Immature natural killer cell (primary cell): Measurements from ENCODE around the gene IDH2. TPM values are rescaled to one million over a fixed set of nuclear protein-coding genes. Genes with fewer than 3 reads are reported as not detected.
A peak's percentile ranks its signal among the peaks of the same experiment; 100 is the strongest.

Experiments
- DNase-seq, 3 donors: peaks; one replicate each; pipeline ENCODE4 v3.0.0; 2022; ENCODE audit warnings: mixed read lengths in 1 of 3
- H3K27ac Mint-ChIP-seq, 6 donors: one replicate each; pipeline ENCODE4 v1.8.0; 2020; ENCODE audit warnings: mixed read lengths in 6 of 6, mild to moderate bottlenecking in 5 of 6, inconsistent platforms in 4 of 6, moderate library complexity in 3 of 6
- H3K27me3 Mint-ChIP-seq, 3 donors: one replicate each; pipeline ENCODE4 v1.8.0; 2020 to 2021; ENCODE audit warnings: low read depth in 3 of 3, mild to moderate bottlenecking in 3 of 3, mixed read lengths in 3 of 3, moderate library complexity in 3 of 3, inconsistent platforms in 1 of 3
- H3K36me3 Mint-ChIP-seq, 3 donors: one replicate each; pipeline ENCODE4 v1.8.0; 2020; ENCODE audit warnings: mixed read lengths in 3 of 3, inconsistent platforms in 2 of 3, mild to moderate bottlenecking in 2 of 3
- H3K4me1 Mint-ChIP-seq, 2 donors: one replicate each; pipeline ENCODE4 v1.8.0; 2020; ENCODE audit warnings: inconsistent platforms in 2 of 2, mild to moderate bottlenecking in 2 of 2, mixed read lengths in 2 of 2, moderate library complexity in 1 of 2
- H3K4me3 Mint-ChIP-seq, 5 donors: one replicate each; pipeline ENCODE4 v1.8.0; 2020; ENCODE audit warnings: mild to moderate bottlenecking in 5 of 5, mixed read lengths in 5 of 5, inconsistent platforms in 3 of 5, moderate library complexity in 3 of 5
- H3K9me3 Mint-ChIP-seq, 6 donors: one replicate each; pipeline ENCODE4 v1.8.0; 2020; ENCODE audit warnings: mild to moderate bottlenecking in 6 of 6, mixed read lengths in 6 of 6, inconsistent platforms in 4 of 6, moderate library complexity in 3 of 6
- polyA plus RNA-seq, 3 donors: library from polyadenylated mRNA; unstranded; fragments of 300-500 nt; fragmentation: Illumina TruSeq; gene quantifications; one replicate each; pipeline ENCODE4 v1.2.3, GENCODE V29; 2021

The IDH2 gene
- polyA plus RNA-seq, 3 donors from 2014 or later: 160 to 330 (median 218) TPM

GRCh38 chr15:90085565-90085964 is 16.7 kb downstream of the IDH2 start:
- Mint-ChIP-seq H3K27ac (peak overlapping the region in 4 of 6 donors; percentile 39 to 62 (median 57)), H3K36me3 (peaks cover 5 to 34% (median 11%) of the 10 kb centered on the region in 3 donors), H3K9me3 (no peaks in the 10 kb centered on the region), H3K4me3 (no peak overlapping the region), H3K27me3 (peaks cover 0 to 2% (median 2%) of the 10 kb centered on the region in 3 donors), H3K4me1 (peaks cover 8 to 11% of the 10 kb centered on the region in 2 donors)
- DNase-seq: no peak

DNA sequence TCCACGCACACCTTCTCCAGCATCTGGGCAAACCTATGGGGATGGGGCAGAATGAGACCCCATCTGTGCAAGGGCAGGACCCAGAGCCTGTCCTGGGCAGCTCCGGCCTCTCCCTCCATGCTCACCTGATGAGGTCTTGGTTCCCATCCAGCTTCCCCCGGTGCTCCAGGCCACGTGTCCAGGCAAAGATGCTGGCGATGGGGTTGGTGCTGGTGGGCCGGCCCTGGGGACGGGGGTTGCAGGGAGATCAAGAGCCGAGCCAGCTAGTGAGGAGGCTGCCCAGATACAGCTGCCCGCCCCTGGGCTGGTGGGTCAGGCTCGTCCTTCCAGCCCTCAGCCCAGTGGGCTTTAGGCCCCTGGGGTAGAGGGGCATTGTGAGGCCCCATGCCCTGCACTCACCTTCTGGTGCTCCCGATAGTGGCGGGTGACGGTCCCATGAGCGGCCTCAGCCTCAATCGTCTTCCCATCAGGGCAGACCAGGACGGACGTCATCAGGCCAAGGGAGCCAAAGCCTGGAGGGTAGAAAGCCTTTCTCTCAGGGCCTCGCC is 17.3 kb downstream of the IDH2 start:
- no peak for DNase-seq
- Mint-ChIP-seq H3K27me3 (peaks cover 0 to 2% (median 2%) of the 10 kb centered on the region in 3 donors), H3K4me3 (no peak overlapping the region), H3K36me3 (peaks cover 5 to 34% (median 11%) of the 10 kb centered on the region in 3 donors), H3K9me3 (no peaks in the 10 kb centered on the region), H3K27ac (peak overlapping the region in 2 of 6 donors; percentile 9 to 39), H3K4me1 (peaks cover 8 to 11% of the 10 kb centered on the region in 2 donors)

- no peak for DNase-seq
- peaks cover 8 to 11% of the 10 kb centered on the region in 2 donors for H3K4me1 Mint-ChIP-seq
- H3K27ac Mint-ChIP-seq: peak overlapping the region in 2 of 6 donors; percentile 34 to 72
- no peak overlapping the region for H3K4me3 Mint-ChIP-seq
- no peaks in the 10 kb centered on the region for H3K9me3 Mint-ChIP-seq
- peaks cover 5 to 30% (median 11%) of the 10 kb centered on the region in 3 donors for H3K36me3 Mint-ChIP-seq
- peaks cover 0 to 2% (median 2%) of the 10 kb centered on the region in 3 donors for H3K27me3 Mint-ChIP-seq
Measured at GRCh38 chr15:90083954-90084607, 18.2 kb downstream of the IDH2 start.

DNA sequence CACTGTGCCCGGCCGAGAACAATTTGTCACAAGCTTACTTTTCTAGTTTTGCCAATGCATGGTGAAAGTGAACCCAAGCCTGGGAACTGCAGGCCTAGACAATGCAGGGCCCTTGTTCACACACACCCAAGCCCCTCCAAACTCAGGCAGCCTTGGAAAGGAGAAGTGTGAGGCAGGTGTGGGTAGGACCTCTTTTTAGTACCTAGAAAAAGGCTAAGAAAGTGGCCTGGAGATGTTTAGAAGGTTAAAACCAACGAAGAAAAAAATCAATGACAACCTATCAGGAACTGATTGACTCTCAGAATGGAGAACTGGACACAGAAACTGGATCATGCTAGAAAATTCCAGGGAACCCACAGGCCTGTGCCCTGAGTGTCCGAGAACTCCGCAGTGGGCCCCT is 18.8 kb downstream of the IDH2 start:
- peaks cover 0 to 2% (median 2%) of the 10 kb centered on the region in 3 donors for H3K27me3 Mint-ChIP-seq
- no peaks in the 10 kb centered on the region for H3K9me3 Mint-ChIP-seq
- peak overlapping the region in 2 of 6 donors; percentile 34 to 72 for H3K27ac Mint-ChIP-seq
- H3K4me3 Mint-ChIP-seq: no peak overlapping the region
- peaks cover 5 to 27% (median 11%) of the 10 kb centered on the region in 3 donors for H3K36me3 Mint-ChIP-seq
- DNase-seq: no peak
- H3K4me1 Mint-ChIP-seq: peaks cover 8 to 11% of the 10 kb centered on the region in 2 donors

DNA sequence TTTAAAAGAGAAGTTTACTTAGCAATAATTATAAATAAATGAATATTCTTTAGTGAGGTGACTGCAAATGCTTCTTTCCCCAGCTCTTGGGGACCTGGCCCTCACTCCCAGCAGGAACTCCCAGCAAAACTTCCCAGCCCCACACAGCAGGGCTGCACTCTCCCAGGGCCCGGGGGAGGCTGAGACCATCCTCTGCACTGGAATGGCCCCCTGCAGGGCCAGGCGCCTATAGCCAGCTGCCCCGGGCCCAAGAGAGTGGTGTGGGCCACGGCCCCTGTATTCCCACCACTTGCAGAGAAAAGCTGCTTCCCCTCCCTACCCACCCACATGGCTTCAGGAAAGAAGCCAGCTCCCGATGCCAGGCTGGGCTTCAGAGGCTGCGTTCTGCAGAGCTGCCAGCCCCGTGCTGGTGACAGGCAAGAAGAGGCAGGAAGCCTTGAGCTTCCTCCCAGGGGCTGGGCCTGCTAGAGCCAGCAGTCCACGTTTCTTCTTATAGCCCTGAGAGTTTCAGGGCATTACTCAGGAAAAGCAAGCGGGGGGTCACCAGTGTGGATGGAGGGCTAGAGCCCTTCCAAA is 20.0 kb downstream of the IDH2 start:
- peak overlapping the region in 4 of 6 donors; percentile 55 to 83 (median 62) for H3K27ac Mint-ChIP-seq

DNA sequence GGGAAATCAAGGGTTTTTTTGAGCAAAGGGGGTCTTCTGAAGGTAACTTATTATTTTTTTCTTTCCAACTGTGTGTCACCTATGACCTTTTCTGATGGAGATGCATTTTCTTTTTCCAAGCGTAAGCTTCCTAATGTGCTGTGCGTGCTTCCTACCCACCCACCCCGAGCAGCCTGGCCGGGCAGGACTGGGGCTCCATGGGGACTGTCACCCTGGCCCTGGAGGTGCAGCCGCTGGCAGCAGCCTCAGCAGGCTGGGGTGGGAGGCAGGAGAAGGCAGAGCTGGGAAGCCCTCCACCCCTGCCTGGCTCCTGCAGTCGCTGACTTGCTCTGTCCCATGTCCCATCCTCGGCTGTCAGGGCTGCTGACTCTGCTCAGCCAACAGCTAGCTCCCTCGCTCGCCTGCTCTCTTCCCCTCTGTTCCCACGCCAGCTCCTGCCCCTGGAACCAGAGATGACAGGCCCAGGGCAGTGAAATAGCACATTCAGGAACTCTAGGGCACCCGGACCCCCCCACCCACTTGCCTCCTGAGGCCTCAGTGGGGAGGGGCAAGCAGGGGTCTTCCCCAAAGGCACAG is 21.4 kb downstream of the IDH2 start:
- Mint-ChIP-seq H3K9me3 (no peaks in the 10 kb centered on the region), H3K36me3 (peaks cover 0 to 14% (median 3%) of the 10 kb centered on the region in 3 donors), H3K4me1 (no peaks in the 10 kb centered on the region), H3K27me3 (peaks cover 0 to 2% (median 0%) of the 10 kb centered on the region in 3 donors), H3K27ac (peak overlapping the region in 4 of 6 donors; percentile 28 to 53 (median 34)), H3K4me3 (peak overlapping the region in 1 of 5 donors; percentile 36)
- DNase-seq: no peak

More for the DNA sequence above, 20.0 kb downstream of the IDH2 start:
- Mint-ChIP-seq H3K4me1 (peaks cover 7 to 8% of the 10 kb centered on the region in 2 donors), H3K9me3 (no peaks in the 10 kb centered on the region), H3K27me3 (peaks cover 0 to 2% (median 2%) of the 10 kb centered on the region in 3 donors), H3K36me3 (peaks cover 5 to 21% (median 11%) of the 10 kb centered on the region in 3 donors), H3K4me3 (no peak overlapping the region)
- DNase-seq: no peak

DNA sequence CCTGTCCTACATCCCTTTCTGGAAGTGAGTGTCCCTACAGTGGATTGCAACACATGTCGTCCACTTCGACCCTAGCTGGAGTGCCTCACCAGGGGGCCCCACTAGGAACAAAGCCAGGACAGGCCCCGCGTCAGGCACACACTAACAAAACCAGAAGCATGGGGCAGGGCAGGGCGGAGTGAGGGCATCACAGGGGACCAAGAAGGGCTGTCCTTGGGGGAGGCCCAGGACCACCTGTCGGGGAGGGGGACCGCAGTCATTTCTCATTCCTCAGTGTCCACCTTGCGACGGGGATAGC is 21.9 kb downstream of the IDH2 start:
- Mint-ChIP-seq H3K27me3 (peaks cover 0 to 3% (median 2%) of the 10 kb centered on the region in 3 donors), H3K27ac (peak overlapping the region in 2 of 6 donors; percentile 29 to 40), H3K9me3 (no peaks in the 10 kb centered on the region), H3K36me3 (peaks cover 0 to 14% (median 0%) of the 10 kb centered on the region in 3 donors), H3K4me1 (no peaks in the 10 kb centered on the region), H3K4me3 (no peak overlapping the region)
- no peak for DNase-seq

DNA sequence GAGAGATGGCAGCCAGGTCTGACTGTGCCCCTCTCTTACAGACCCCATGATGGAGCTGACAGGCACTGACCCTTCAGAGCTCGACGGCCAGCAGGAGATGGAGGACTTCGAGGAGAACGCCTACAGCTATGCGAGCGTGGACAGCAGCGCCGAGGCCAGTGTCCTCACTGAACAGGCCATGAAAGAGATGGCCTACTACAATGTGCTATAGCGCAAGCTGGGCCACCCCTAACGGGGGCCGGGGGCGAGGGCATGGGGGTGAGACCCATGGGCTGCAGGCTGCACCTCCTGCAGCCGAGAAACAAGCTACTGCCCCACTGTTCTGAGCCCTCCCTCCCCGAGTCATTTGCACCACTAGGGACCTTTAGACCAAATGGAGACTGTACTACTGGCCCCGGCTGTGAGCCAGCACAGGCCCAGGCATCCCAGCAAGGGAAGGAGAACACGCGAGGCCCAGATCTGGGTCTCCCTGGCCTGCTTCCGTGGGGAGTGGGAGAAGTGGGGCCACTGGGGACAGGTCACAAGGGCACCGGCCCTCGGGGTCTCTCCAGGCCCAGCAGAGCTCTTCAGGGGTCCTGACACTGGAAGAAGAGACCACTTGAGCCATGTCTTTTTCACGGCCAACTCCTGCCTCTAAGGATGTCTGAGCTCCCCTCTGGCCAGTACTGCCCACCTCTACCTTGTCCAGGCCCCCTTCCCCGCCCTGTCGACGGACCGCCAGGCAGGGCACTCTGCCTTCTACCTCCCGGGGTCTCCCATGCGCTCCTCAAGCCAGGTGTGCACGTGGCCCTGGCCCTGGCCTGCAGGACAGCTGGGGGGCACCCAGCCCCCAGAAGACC is 22.4 kb downstream of the IDH2 start:
- DNase-seq: no peak
- Mint-ChIP-seq H3K27me3 (peaks cover 0 to 3% (median 2%) of the 10 kb centered on the region in 3 donors), H3K4me3 (no peak overlapping the region), H3K36me3 (peaks cover 0 to 14% (median 0%) of the 10 kb centered on the region in 3 donors), H3K4me1 (no peaks in the 10 kb centered on the region), H3K9me3 (no peaks in the 10 kb centered on the region), H3K27ac (peak overlapping the region in 2 of 6 donors; percentile 29 to 64)

DNA sequence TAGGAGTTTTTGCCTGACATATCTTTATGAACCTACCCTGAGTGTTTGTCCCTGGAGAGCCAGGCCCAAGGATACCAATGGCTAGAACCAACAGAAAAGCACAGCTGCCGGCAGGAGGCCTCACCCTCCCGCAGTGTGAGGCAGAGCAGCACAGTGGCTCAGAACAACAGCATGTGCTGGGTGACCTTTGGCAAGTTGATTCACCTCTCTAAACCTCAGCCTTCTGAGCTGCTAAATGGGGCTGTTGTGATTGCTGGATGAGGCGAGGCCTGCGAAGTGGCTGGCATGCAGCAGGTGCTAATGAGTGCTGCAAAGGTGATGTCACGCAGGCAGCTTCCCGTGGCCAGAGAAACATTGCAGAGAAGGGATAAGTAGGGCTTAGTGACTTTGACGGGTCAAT is 23.3 kb downstream of the IDH2 start:
- peaks cover 0 to 3% (median 0%) of the 10 kb centered on the region in 3 donors for H3K27me3 Mint-ChIP-seq
- no peaks in the 10 kb centered on the region for H3K4me1 Mint-ChIP-seq
- peaks cover 0 to 19% (median 0%) of the 10 kb centered on the region in 3 donors for H3K36me3 Mint-ChIP-seq
- H3K27ac Mint-ChIP-seq: peak overlapping the region in 4 of 6 donors; percentile 43 to 76 (median 57)
- no peak for DNase-seq
- no peaks in the 10 kb centered on the region for H3K9me3 Mint-ChIP-seq
- no peak overlapping the region for H3K4me3 Mint-ChIP-seq

GRCh38 chr15:90076716-90077115 is 25.6 kb downstream of the IDH2 start:
- Mint-ChIP-seq H3K27me3 (peaks cover 0 to 3% (median 0%) of the 10 kb centered on the region in 3 donors), H3K4me3 (no peak overlapping the region), H3K4me1 (no peaks in the 10 kb centered on the region), H3K36me3 (peaks cover 0 to 13% (median 0%) of the 10 kb centered on the region in 3 donors), H3K9me3 (no peaks in the 10 kb centered on the region), H3K27ac (peak overlapping the region in 2 of 6 donors; percentile 20 to 49)
- no peak for DNase-seq

DNA sequence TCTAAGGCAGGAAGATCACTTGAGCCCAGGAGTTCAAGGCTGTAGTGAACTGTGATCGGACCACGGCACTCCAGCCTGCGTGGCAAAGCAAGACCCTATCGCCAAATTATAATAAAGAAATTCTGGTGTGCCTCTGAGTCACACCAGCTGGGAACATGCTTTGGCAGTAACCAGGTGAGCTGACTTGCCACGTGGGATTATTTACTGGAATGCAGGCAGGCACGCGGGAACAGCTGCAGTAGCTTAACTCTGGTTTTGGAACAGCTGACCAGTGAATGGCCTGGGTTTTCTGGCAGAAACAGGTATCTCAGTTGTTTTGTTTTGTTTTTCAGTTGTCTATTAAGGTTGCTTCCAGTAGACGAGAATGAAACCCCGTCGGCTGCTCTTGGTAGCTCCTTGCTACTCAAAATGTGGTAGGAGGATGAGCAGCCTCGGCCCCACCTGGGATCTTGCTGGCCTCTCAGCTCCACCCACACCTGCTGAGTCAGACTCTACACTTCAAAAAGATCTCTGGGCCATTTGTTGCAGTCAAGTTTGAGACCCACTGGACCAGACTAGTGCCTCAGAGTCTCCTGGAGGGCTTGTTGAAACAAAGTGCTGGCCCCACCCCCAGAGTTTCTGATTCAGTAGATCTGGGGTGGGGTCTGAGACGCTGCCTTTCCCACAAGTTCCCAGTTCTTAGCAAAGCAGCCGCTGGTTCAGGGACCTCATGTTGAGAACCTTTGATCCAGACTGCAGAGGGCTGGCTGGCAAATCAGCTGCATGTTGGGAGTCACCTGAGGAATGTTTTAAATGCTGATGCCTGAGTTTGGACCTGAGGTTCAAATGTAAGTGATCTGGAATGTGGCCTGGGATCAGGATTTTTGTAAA is 26.6 kb downstream of the IDH2 start:
- Mint-ChIP-seq H3K4me1 (peaks cover 5 to 7% of the 10 kb centered on the region in 2 donors), H3K36me3 (peaks cover 0 to 13% (median 0%) of the 10 kb centered on the region in 3 donors), H3K9me3 (no peaks in the 10 kb centered on the region), H3K27me3 (peaks cover 0 to 3% (median 0%) of the 10 kb centered on the region in 3 donors), H3K4me3 (no peak overlapping the region), H3K27ac (peak overlapping the region in 2 of 6 donors; percentile 14 to 44)
- no peak for DNase-seq

GRCh38 chr15:90074916-90075315 is 27.4 kb downstream of the IDH2 start:
- Mint-ChIP-seq H3K4me1 (peaks cover 7 to 9% of the 10 kb centered on the region in 2 donors), H3K4me3 (no peak overlapping the region), H3K36me3 (peaks cover 0 to 13% (median 1%) of the 10 kb centered on the region in 3 donors), H3K27ac (peak overlapping the region in 5 of 6 donors; percentile 10 to 54 (median 40)), H3K9me3 (no peaks in the 10 kb centered on the region), H3K27me3 (peaks cover 0 to 3% (median 0%) of the 10 kb centered on the region in 3 donors)
- DNase-seq: no peak
